Muscle layer of colon (tissue), 2 donors: ENCODE results near the gene HIBADH.

Experiments used
- H3K27ac ChIP-seq: one replicate; pipeline ENCODE4 v1.7.0; 2013; ENCODE audit warnings: low read depth, mild to moderate bottlenecking, low read length, moderate library complexity
- H3K27me3 ChIP-seq, 2 donors: one replicate each; pipeline ENCODE4 v1.7.0; 2013; ENCODE audit warnings: low read length in 2 of 2, mild to moderate bottlenecking in 2 of 2; ENCODE audit not compliant: insufficient read depth in 2 of 2, control insufficient read depth in 1 of 2
- H3K36me3 ChIP-seq: one replicate; pipeline ENCODE4 v1.7.0; 2013; ENCODE audit warnings: mild to moderate bottlenecking, low read length; ENCODE audit not compliant: insufficient read depth
- H3K4me1 ChIP-seq: one replicate; pipeline ENCODE4 v1.7.0; 2013; ENCODE audit warnings: mild to moderate bottlenecking, low read length; ENCODE audit not compliant: insufficient read depth
- H3K4me3 ChIP-seq, 2 donors: one replicate each; pipeline ENCODE4 v1.7.0; 2013; ENCODE audit warnings: low read length in 2 of 2, low read depth in 1 of 2, mild to moderate bottlenecking in 1 of 2, moderate library complexity in 1 of 2
- H3K9ac ChIP-seq: one replicate; pipeline ENCODE4 v1.7.0; 2013; ENCODE audit warnings: low read length
- H3K9me3 ChIP-seq: one replicate; pipeline ENCODE4 v1.7.0; 2013; ENCODE audit warnings: mild to moderate bottlenecking, low read length
- donor health status: abdominal sarcoma.
- donor health status: Adenocarcinoma of cecum.

Gene HIBADH

DNA sequence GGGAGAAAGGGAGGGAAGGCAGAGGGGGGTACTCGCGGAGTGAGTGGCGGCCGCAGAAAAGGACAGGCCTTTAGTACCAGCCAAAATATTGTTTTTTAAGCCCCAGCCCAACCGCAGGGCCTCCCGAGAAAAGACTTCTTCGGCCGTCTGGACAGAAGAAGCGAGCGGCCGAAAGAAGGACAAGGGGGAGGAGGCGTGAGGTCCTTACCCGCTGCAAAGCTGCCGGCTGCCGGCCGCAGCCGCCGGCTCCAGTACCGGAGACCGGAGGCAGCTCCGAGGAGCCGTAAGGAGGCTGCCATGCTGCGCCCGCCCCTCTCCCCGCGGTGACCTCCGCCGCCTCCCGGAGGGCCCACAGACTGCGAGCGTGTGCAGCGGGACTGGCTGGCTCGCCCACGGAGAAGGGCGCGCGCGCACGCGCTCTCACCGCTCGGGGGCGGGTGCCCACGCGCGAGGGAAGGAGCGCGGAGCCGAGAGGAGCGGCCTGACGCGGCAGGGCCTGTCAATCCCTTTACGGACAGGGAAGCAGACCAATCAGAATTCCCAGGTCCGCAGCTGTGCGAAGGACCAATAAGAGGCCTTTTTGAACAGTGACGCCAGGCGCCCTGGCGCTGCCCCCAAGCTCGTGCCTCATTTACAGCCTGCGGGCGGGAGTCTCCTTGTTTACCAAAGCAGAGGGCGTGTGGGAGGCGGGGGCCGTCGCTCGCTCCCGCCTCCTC, at the start of gene HIBADH:
Gene HIBADH, minus strand, starts transcription at position 394 of the 716 bp plus-strand sequence. Its CDS starts 95 bp downstream, at position 299.
- Histone ChIP-seq H3K27ac (peak within 1 kb of the TSS; percentile 89), H3K4me1 (peaks cover 4% of the 10 kb centered on the region), H3K9ac (peak within 1 kb of the TSS; percentile 96), H3K9me3 (no peaks in the 10 kb centered on the region), H3K27me3 (no peaks in the 10 kb centered on the region), H3K36me3 (no peaks in the 10 kb centered on the region), H3K4me3 (peak within 1 kb of the TSS; percentile 59 to 90)

DNA sequence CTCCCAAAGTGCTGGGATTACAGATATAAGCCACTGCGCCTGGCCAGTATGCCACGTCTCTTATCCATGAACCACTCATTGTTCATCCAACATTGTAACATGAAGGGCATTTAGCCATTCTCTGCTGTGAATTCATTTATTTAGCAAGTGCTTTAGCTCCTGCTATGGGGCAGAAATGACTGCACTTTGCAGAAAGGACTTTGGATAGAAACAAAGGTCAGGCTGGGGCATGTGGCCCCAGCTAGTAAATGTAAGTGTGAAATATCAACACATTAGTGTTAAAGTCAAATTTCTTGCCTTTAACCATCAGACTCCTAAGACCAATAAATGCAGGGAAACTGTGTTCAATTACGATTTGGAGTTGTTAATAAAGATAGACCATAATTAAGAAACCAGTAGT, 49.5 kb upstream of the HIBADH start:
- H3K4me3 ChIP-seq: no peak overlapping the region
- H3K4me1 ChIP-seq: peaks cover 10% of the 10 kb centered on the region
- H3K27me3 ChIP-seq: no peaks in the 10 kb centered on the region
- H3K9me3 ChIP-seq: no peaks in the 10 kb centered on the region
- no peak overlapping the region for H3K9ac ChIP-seq
- H3K36me3 ChIP-seq: no peaks in the 10 kb centered on the region
- H3K27ac ChIP-seq: no peak overlapping the region

GRCh38 chr7:27709137-27710075, 46.7 kb upstream of the HIBADH start:
- peaks cover 10% of the 10 kb centered on the region for H3K4me1 ChIP-seq
- H3K9ac ChIP-seq: no peak overlapping the region
- H3K4me3 ChIP-seq: no peak overlapping the region
- no peaks in the 10 kb centered on the region for H3K27me3 ChIP-seq
- no peaks in the 10 kb centered on the region for H3K9me3 ChIP-seq
- no peak overlapping the region for H3K27ac ChIP-seq
- H3K36me3 ChIP-seq: no peaks in the 10 kb centered on the region

DNA sequence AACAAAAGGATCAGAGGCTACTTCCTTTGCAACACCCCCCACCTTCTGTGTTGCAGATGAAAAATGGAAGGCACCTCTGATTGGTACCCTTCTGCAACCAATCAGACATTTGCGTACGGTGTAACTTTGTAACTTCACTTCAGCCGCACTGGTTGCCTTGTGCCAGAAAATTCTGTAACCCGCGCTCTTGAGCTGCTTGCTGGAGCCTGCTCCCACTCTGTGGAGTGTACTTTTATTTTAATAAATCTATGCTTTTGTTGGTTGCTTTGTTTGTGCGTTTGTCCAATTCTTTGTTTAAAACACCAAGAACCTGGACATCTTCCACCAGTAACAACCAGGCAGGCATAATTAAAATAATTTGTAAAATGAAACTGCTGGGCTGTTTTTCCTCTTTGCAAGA, 45.8 kb upstream of the HIBADH start:
- H3K4me3 ChIP-seq: no peak overlapping the region
- H3K4me1 ChIP-seq: peaks cover 10% of the 10 kb centered on the region
- H3K36me3 ChIP-seq: no peaks in the 10 kb centered on the region
- H3K9me3 ChIP-seq: no peaks in the 10 kb centered on the region
- no peak overlapping the region for H3K27ac ChIP-seq
- H3K27me3 ChIP-seq: no peaks in the 10 kb centered on the region
- no peak overlapping the region for H3K9ac ChIP-seq

- Histone ChIP-seq H3K9me3 (no peaks in the 10 kb centered on the region), H3K27ac (no peak overlapping the region)
These were observed 42.5 kb upstream of the HIBADH start for GRCh38 chr7:27705200-27705594.

DNA sequence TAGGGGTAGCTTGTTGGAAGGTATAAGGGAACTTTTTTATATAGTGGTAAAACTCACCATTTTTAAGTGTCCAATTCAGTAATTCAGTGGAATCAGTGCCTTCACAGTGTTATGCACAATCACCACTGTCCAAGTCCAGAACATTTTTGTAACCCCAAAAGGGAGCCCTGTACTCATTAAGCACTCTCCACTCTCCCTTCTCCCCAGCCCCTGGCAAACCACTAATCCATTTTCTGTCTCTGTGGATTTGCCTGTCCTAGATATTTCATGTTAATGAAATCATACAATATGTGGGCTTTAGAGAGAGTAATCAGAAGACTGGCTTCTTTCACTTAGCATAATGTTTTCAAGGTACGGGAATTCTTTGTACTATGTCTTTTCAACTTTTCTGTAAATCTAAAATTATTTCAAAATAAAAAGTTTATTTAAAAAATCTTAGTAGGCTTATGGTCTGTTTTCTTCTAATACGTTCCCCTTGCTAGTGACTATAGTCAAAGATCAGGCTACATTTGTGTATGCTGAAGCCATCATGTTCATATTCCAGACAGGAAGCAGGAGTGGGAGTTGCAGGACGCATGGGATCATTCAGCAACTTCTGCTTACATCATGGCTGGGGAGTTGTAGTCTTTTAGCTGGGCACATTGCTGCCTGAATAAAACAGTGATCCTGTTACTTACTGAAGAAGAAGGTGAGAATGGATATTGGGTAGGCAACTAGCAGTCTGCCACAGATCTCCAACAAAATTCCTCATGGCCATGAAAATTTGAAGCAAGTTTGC, 41.9 kb upstream of the HIBADH start:
- no peak overlapping the region for H3K27ac ChIP-seq
- no peaks in the 10 kb centered on the region for H3K9me3 ChIP-seq
- no peaks in the 10 kb centered on the region for H3K36me3 ChIP-seq
- H3K4me3 ChIP-seq: no peak overlapping the region
- H3K27me3 ChIP-seq: no peaks in the 10 kb centered on the region
- peaks cover 10% of the 10 kb centered on the region for H3K4me1 ChIP-seq
- no peak overlapping the region for H3K9ac ChIP-seq

More at GRCh38 chr7:27705200-27705594, 42.5 kb upstream of the HIBADH start:
- Histone ChIP-seq H3K36me3 (no peaks in the 10 kb centered on the region), H3K4me3 (no peak overlapping the region), H3K9ac (no peak overlapping the region), H3K4me1 (peaks cover 10% of the 10 kb centered on the region), H3K27me3 (no peaks in the 10 kb centered on the region)

DNA sequence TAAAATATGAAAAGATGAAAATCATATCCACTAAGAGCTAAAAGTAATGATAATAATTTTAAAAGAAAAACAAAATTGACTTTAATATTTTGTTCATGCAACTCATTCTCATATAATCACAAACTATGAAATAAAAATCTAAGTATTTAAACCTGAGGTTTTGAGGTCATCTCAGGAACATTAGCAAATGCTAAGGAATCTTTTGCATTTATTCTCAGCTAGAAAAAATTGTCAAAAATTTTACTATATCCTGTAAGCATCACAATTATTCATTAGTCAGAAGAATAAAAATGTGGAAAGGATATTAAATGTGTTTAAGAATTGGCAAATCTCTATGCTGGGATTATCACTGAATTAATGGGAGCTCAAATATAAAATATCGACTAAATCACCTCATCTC, 40.5 kb upstream of the HIBADH start:
- H3K27me3 ChIP-seq: no peaks in the 10 kb centered on the region
- H3K4me3 ChIP-seq: no peak overlapping the region
- no peak overlapping the region for H3K27ac ChIP-seq
- H3K9ac ChIP-seq: no peak overlapping the region
- no peaks in the 10 kb centered on the region for H3K36me3 ChIP-seq
- no peaks in the 10 kb centered on the region for H3K9me3 ChIP-seq
- H3K4me1 ChIP-seq: no peaks in the 10 kb centered on the region

GRCh38 chr7:27700501-27700900, 37.8 kb upstream of the HIBADH start:
- Histone ChIP-seq H3K4me3 (no peak overlapping the region), H3K9ac (no peak overlapping the region), H3K36me3 (no peaks in the 10 kb centered on the region), H3K4me1 (no peaks in the 10 kb centered on the region), H3K27ac (no peak overlapping the region), H3K9me3 (no peaks in the 10 kb centered on the region), H3K27me3 (no peaks in the 10 kb centered on the region)

DNA sequence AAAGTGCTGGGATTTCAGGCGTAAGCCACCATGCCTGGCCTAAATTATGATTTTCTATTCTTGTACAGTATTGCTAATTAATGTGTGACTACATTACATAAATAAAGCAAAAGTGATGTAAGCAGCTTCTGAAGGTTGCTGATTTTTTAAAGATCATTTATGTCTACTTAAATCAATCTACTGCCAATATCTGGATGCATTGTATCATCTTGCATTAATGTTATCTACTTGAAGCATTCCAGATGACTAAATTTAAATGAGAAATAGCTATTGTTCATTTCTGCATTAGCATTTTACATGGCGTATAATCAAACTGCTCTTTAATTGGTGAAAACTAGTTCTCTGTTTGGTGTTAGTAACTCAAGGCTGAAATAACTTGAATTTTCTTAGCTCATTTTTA, 37.1 kb upstream of the HIBADH start:
- Histone ChIP-seq H3K36me3 (no peaks in the 10 kb centered on the region), H3K4me1 (no peaks in the 10 kb centered on the region), H3K27me3 (no peaks in the 10 kb centered on the region), H3K9me3 (no peaks in the 10 kb centered on the region), H3K9ac (no peak overlapping the region), H3K4me3 (no peak overlapping the region), H3K27ac (no peak overlapping the region)

- Histone ChIP-seq H3K4me3 (no peak overlapping the region), H3K27ac (no peak overlapping the region), H3K36me3 (no peaks in the 10 kb centered on the region), H3K4me1 (no peaks in the 10 kb centered on the region), H3K27me3 (no peaks in the 10 kb centered on the region), H3K9me3 (no peaks in the 10 kb centered on the region), H3K9ac (no peak overlapping the region)
These were observed 35.3 kb upstream of the HIBADH start for GRCh38 chr7:27697861-27698430.

DNA sequence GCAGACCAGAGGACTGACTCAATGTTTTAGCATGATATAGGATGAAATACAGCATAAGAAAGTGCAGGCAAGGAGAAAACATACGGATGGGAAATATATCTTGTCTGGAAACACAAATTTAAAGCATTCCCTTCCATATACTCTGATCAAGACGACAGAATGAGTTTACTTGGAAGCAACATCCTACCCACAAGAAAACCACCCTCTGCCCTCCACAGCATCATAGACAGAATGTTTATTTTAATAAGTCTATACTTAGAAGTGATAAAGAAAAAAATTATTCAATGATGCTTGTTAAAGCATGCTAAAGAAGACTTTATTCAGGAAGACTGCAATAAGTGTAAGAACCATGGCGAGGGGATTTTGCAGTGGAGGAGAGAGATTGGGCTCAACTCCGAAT, 32.4 kb upstream of the HIBADH start:
- Histone ChIP-seq H3K27ac (no peak overlapping the region), H3K4me1 (no peaks in the 10 kb centered on the region), H3K4me3 (no peak overlapping the region), H3K36me3 (no peaks in the 10 kb centered on the region), H3K27me3 (no peaks in the 10 kb centered on the region), H3K9ac (no peak overlapping the region), H3K9me3 (no peaks in the 10 kb centered on the region)
